Stimulated activated CD4-positive, alpha-beta T cell treated with anti-CD3 and anti-CD28 coated beads, Interleukin-12 subunit alpha, Interleukin-12 subunit beta, amount 100 ng/mL, for 4 hours (primary cell): Measurements from ENCODE around the gene THOP1.
A peak's percentile ranks its signal among the peaks of the same experiment; 100 is the strongest.

Experiments
- DNase-seq: peaks from one replicate; pipeline ENCODE4 v3.0.0-alpha.2; 2020

THOP1 gene

DNA sequence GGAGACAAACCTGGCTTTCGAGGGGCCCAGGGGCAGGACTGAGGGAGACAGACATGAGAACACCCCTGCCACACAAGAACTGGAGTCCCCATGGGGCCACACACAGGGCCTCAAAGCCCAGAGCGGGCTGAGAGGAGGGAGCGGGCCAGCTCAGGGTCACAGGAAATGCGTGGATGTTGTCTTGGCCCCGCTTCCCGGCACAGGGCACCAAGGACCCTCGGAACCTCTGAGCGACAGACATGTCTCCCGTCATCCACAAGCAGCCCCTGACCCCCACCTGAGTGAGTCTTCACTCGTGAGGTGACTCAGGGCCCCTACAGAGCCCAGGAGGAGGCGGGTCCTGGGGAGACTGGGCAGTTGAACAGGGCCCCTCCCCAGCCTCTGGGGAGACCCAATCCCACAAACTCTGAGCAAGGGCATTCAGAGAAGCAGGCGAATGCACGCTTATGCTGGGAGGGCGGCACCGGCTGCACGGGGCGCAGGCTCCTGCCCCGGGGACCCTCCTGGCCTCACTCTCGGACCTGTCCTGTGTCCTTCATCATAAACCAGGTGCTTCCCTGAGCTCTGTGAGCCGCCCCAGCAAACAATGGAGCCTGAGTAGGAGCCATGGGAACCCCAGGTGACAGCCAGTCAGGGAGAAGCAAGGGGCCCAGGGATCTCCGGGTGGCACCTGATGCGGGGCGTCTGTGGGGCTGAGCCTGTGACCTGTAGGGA, 22.4 kb upstream of the THOP1 start:
- no peak for DNase-seq

DNA sequence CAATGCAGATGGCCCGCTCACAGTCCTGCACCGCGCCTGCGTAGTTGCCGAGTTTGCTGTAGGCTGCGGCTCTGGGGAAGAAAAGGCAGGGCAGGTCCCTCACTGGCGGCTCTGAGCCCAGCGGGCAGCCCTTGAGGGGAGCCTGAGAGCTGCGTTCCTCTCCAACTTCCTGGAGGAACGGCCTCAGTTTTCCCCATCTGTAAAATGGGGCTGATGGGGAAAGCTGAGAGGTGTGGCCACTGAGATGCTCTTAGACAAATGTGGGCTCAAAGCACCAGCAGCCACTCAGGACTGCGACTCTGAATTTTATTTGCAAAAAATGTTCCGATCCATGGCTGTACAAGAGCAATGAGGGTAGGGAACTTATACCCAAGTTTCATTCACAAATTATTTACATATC, 21.6 kb upstream of the THOP1 start:
- DNase-seq, result no peak

DNA sequence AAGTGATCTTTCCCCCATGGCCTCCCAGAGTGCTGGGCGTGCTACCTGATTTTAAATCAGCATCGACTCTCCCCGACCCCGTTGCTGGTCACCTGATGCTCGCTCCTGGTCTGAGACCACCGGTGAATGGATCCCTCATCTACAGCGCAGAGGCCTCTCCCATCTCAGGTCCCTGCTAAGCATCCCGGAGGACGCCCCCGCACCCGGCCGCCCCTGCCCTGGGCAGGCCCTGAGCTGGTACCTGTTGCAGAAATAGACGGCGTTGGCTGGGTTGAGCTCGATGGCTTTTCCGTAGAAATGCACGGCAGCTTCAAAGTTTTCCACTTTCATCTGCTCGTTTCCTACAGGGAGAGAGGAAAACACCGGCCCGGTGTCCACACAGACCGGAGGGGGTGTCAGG, 20.4 kb upstream of the THOP1 start:
- DNase-seq, result no peak

DNA sequence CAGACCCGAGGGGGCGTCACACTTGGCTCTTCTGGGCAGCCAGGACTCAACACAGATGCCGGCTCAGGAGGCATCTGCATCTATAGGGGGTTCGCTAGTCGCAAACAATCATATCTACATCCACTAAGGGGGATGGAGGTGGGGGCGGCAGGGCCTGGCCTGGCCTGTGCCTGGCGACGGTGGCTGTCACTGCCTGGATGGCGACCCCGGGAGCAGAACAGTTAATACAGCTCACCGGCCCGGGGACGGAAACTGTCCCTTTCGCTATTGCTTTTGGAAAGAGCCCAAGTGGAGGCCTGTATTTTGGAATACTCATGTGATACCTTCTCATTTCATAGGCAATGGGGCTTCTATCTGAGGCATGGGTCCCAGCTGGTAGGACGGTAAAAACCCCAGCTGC, 19.9 kb upstream of the THOP1 start:
- DNase-seq, result no peak

DNA sequence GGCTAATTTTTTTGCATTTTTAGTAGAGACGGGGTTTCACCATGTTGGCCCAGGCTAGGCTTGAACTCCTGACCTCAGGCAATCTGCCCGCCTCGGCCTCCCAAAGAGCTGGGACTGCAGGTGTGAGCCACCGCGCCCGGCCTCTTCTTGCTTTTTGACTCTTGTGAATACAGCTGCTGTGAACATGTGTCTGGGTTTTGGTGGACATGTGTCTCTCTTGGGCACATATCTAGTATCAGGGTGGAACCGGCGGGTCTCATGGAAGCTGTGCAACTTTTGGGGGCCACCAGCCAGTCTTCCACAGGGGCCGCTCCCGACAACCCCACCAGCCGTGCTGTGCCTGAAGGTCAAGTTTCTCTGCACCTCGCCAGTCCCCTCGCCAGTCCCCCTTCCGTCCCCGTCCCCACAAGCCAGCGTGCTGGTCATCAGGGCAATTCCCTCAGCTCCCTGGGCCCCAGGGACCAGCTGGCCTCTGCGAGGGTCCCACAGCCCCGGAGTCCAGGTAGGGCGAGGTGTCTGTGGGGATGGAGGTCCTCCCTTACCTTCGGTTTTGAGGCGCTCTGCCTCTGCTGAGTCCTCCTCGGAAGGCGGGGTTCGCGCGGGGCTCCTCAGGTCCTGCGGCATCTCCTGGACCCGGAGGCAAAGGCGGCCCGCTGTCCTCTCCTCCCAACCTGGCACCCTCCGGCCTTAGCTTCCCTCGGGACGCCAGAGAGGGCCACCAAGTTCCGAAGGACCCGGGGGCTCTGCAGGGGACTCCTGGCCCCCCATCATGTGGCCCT, 18.5 kb upstream of the THOP1 start:
- no peak for DNase-seq

DNA sequence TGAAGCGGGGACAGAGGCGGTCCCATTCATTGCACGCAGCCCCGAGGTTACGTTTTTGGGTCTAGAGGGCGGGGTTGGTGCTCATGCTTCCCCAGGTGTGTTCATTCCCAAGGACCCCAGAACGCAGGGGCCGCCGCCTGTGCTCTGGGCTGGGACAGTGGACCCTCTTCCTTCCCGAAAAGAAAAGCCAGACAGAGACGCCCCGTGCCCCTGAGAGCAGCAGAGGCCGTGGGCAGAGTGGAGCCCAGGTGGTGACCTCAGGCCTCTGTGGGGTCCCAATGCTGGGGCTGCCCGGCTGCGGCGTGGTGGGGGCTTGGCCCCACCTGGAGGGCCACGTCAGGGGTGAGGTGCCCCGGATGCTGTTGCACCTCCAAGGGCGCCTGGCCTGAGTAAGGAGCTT, 17.6 kb upstream of the THOP1 start:
- DNase-seq, result no peak

DNA sequence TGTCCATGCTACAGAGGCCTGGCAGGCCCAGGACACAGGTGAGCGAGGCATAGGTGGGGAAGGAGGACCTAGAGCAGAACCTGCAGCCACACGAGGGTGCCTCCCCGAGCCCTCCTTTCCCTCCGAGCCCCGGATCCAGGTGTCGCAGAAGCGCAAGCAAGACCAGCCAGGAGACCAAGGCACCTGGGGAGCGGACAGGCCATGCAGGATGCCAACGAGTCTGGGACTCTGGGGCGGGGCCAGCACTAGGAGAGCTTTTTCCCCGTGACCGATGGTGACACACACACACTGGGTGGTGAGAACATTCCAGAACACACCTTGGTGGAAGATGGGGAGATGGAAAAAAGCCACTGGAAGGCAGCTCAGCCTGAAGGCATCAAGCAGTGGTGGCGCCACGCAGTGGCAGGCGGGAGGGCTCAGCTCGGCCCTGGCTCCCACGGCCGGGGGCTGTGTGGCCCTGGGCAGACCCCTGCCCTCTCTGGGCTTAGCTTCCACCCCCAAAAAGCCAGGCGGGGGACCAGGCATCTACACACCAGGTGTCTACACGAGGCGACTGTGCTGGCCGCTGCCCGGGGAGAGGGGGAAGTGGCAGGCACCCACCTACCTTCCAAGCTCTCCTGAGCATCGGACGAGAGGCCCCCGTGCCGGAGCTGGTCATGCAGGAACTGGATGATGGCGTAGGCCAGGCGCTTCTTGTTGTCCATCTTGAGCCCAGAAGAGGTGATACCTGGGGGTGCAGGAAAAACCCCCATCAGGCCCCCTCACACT, 16.8 kb upstream of the THOP1 start:
- DNase-seq, result no peak

DNA sequence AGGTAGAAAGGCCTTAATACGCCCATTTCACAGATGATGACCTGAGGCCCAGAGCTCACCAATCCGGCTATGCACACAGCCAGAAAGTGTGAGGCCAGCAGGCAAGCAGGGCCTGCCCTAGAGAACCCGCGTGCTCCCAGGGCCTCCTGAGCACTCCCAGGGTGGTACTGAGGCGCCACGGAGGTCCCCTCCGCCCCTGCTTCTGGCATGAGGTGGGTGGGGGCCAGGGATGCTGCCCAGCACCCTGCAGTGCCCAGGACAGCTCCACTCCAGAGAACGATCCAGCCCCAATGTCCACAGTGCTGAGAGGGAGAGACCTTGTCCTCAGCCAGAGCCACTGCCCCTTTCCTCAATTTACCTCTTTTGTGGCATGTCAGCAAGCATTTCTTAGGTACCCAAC, 16.1 kb upstream of the THOP1 start:
- DNase-seq, result no peak

DNA sequence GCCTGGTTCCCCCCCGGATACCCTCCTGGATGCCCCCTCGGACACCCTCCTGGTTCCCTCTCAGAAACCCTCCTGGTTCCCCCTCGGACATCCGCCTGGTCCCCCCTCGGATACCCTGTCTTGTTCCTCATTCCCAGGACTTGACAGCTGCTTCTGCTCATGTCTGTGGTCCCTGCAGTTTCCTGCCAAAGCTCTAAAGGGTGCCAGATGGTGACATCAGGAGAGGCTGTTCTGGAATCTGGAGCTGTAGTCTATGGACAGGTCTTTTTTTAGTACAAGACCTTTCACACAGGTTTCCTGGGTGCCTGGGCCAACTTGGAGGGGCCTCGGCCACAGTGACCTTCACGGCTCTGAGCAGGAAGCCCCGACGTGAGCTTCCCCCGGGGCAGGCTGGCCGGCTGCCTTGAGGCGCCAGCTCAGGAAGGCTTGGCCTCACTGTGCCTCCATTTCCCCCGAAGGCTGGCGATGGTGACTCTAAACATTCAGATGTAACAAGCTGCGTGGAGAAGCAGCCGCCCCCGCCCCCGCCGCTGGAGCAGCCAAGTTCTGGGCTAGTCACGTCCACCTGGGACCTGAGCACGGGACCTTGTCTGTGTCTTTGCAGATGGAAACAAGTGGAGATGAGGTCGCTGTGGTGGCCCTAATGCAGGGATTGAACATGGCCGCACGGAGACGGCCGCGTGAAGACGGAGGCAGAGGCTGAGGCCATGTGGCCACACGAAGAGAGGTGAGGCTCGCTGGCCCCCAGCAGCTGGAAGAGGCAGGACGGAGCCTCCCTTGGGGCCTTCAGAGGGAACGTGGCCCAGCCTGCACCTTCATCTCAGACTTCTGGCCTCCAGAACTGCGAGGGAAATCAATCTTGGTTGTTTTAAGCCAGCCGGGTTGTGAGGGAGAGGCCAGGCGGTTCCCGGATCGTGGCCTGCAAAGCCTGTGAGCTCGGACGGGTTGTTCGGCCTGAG, 15.0 kb upstream of the THOP1 start:
- DNase-seq, result no peak

DNA sequence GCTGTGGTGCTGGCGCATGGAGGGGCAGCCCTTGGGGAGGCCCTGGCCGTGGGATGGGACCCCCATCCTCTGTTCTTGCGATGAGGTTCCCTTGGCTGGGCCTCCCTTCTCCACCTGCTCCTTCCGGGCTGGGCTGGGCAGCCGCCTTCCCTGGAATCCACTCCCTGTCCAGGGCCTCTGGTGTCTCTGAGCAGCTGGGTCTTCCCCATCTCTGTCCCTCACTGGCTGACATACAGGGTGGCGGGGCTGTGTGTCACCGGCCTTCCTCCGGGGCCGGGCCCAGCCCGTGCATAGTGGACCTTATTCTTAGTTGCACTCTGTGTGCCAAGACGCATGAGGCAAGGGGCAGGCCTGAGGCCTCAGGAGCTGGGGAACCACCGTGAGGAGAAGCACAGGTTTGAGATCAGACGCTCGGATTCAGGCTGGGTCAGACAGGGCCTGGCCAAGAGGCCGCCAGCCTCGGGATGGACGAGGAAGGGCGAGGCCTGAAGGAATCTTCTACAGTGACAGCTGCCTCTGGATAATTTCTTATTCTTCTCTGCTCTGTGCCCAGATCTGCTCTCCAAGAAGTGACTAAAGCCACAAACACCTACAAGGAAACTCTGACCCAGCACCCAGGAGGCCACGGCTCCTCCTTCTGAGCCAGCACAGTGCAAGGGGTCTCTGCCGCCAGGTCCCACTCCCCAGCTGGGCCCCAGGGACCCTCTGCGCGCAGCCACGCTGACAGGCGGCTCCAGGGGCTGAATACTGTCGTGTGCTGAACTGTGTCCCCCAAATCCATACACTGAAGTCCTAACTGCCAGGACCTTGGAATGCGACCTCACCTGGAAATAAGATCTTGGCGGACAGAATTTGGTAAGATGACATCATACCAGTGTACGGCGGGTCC, 13.3 kb upstream of the THOP1 start:
- DNase-seq, result no peak

DNA sequence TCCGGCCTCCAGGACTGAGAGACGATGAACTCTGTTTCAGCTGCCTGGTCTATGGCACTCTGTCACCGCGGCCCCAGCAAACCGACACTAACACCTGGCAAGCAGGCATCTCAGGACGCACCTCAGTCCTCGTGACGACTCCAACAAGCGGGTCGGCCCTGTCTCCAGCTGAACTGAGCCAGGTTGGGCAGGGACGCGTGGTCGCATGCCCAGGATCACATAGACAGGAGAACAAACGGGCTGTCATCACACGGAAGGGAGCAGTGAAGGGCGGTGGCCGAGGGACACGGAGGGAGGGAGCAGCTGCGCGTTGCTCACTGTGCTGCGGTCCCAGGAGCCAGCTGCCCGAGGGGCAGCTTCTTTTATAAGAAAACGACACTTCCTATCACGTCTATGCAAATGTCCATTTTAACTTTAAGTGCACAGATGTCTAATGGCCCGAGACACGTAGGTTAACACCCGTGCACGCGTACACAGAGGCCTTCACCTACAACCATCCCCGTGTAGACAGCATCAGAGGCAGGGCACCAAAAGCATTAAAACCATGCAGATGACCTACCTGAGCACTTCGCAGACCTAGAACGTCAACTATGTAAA, 11.1 kb upstream of the THOP1 start:
- no peak for DNase-seq

DNA sequence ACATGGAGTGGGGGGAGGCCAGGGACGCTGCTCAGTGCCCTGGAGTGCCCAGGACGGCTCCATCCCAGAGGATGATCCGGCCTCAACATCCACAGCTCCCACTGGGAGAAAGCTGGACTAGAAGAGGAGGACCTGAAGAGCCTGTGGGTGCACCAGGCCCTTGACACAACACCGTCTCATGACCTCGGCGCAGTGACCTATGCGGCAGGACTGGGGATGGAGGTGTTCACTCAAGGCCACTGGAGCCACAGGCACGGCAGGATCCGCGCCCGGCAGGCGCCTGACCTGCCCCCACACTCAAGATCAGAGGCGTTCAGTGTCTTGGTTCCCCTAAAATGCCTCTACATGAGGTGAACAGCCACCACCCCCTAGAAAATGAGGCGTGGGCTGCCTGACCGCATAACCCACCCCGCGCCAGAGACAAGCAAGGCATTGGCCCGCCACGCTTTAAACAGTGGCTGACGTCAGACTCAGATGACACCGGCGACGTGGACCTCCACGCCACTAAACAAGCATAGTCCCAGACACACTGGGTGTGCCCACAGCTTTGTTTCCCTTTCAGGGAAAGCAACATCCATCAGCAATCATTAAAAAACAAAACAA, 10.2 kb upstream of the THOP1 start:
- no peak for DNase-seq

DNA sequence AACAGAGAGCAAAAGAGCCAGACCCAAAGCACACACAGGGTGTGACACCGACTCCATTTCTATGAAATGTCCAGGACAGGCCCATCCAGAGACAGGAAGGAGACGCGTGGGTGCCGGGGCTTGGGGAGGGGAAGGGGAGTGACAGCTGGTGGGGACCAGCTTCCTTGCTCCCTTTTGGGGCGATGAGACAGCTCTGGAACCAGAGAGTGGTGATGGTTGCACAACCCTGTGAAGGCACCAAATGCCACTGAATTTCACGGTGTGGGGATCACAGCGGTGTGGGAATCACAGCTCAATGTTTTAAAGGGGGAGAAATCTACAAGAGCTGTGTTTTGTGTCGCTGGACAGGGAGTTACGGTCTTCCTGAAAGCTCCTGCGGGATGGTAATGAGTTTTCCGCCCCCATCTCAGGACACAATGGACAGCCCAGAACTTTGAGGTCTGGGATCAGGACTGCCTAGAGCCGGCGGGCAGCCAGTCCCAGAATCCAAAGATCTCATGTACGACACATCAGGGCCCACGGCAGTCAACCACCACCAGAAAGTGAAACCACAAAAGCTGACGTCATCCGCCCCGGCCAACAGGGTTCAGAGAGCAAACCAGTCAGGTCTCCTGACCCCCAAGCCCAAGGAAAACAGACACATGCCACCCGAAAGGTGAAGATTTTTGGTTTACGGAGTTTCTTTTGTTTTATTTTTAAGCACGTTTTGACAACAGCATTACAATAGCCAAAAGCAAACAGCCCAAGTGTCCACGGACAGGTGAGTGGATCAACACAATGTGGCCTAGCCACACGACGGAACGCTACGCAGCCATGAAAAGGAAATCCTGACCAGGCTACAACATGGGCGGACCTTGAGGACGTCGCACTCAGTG, 9.5 kb upstream of the THOP1 start:
- peak; percentile 60 for DNase-seq

DNA sequence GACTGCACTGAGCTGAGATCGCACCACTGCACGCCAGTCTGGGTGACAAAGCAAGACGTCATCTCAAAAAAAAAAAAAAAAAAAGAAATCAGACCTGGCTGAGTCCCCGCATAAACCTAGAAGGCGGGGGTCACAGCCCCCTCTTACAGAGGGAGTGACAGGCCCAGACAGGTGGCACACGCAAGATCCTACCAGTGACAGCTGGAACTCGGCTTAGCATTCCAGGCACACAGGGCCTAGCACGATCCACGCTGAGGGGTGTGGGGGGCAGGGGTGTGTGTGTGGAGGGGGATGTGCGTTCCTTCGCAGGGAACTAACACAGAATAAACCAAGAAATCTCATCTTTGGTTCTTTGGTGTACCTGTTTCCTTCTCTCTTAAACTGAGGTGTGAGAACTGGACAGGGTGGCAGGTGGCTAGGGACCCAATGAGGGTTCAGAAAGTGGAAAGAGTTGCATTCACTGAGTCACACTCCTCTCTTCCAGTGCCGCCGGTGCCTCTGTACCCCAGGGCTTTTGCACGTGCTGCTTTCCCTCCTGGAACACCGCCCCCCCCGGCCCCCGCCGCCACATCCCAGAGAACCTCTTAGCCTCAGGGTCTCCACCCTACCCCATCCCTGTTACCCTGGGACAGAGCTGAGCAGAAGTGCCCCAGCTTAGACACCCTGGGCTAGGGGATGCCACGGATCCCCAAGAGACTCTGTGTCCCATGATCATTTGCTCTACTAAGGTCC, 7.2 kb upstream of the THOP1 start:
- DNase-seq, result no peak

DNA sequence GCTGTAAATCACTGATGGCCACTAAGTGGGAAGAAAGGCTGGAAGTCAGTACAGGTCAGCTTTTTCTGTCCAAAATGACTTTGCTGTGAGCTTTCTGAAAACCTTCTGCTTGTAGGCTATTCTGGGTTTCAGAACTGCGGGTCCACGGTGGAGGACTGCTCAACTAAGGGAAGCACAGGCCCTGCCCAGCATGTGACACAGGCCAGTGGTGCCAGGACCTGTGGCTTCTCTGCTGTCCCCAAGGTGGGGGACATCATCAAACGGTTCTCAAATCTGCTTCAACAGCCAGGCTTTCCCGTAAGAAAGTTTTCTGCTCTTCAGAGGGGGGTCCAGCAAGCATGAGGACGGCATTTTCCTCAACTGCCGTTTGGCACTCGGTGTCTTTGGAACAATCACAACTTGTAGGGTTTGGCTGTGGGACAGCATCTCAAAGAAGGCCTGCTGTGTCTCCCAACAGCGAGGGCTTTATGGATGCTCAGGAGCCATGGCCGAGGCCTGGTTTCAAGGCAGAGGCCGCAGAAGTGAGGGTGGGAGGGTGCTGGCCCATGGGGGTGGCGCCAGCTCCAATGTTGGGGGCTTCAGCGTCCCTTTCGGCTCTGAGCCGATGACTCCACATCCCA, 6.1 kb upstream of the THOP1 start:
- DNase-seq, result no peak

DNA sequence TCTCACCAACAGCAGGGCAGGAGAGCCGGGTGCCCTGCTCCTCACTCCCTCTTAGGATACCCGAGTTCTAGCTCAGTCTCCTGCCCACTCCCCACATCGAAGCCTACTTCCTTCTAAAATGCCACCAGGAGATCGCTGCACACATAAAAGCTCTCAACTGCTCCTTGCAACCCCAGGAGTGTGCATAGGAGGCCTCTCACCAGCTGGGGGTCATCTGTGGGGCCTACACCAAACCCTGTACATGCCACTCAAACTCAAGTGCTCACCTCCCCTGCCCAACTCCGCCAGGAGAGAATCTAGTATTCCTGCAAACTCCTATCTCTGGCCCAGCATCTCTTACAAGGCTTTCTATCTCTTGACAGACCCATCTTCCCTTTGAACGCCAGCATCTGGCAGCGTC, 5.0 kb upstream of the THOP1 start:
- no peak for DNase-seq

DNA sequence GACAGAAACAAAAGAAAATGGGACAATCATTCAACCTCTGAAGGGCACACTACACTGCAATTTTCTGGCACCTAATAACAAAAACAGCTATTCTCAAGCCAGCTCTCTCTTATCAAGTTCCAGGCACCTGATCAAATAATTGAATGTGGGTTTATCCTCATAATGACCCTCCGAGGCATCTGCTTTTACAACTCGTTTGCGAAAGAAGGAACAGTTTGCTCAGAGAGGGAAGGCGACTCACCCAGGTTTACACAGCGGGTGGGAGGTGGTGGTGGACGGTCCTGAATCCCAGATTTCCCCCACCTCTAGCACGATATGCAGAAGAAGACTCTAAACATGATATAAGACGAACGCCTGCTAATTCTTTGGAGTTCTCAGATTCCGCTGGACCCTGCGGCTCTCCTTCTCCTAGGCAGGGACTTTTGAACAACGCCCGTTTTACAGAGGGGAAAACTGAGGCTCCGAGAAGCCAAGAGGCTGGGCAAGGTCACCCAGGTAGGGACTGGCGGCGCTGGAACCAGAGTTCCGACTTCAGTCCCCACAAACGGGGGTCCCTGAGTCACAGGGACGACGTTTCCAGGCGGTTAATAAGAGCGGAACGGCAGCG, 2.9 kb upstream of the THOP1 start:
- DNase-seq, result no peak
